Measurements from ENCODE around the gene CCDC6. TPM values are rescaled to one million over a fixed set of nuclear protein-coding genes. Genes with fewer than 3 reads are reported as not detected.

Gene CCDC6
- total and polyA plus RNA-seq, 9 of the 15 experiments (the other 6 are each of a cell fraction or from before 2014, with no cell fraction given): 10.4 to 41.0 (median 20.9) TPM

GRCh38 chr10:59906417-59907202 lies at the start of gene CCDC6 (continued):
- TF ChIP-seq PKNOX1 (IDR thresholded peaks at IDR 0.05) (no peak), ZNF280B (CRISPR knock-in tag; IDR thresholded peaks at IDR 0.05) (no peak), TFE3 (CRISPR knock-in tag; IDR thresholded peaks at IDR 0.05) (0 out of 2 replicates have a peak, but pooled peaks have one; percentile 3), MITF (IDR thresholded peaks at IDR 0.05) (peak; percentile 9; the same call in 1 of the 2 replicates), ZKSCAN8 (CRISPR knock-in tag; IDR thresholded peaks at IDR 0.05) (no peak), BRCA1 (IDR thresholded peaks at IDR 0.05) (no peak), BRCA1 (CRISPR knock-in tag; IDR thresholded peaks at IDR 0.05) (0 out of 2 replicates have a peak, but pooled peaks have one; percentile 58), ASH1L (IDR thresholded peaks at IDR 0.05; ENCODE audit: borderline replicate concordance, low read depth, partially characterized antibody) (no peak), ZNF232 (CRISPR knock-in tag; IDR thresholded peaks at IDR 0.05) (no peak), ZBTB26 (CRISPR knock-in tag; IDR thresholded peaks at IDR 0.05) (no peak), HMBOX1 (IDR thresholded peaks at IDR 0.05) (peak; percentile 24; the same call in 1 of the 2 replicates), ZFP36 (IDR thresholded peaks at IDR 0.05; ENCODE audit: low read depth, low read length, partially characterized antibody) (peak; percentile 39), RFX7 (CRISPR knock-in tag; IDR thresholded peaks at IDR 0.05) (no peak), E2F1 (CRISPR knock-in tag; IDR thresholded peaks at IDR 0.05) (peak; percentile 44; the same call in 1 of the 2 replicates), MLX (CRISPR knock-in tag; conservative IDR thresholded peaks at IDR 0.05) (no peak)
